HEK293 (cell line): ENCODE data around the gene RNF224.

Experiments
- KLF9 ChIP-seq: fragments of 450-650 bp; formaldehyde crosslinking; IDR thresholded peaks from 2 replicates; pipeline ENCODE4 v1.5.1; 2016; ENCODE audit warnings: missing biosample characterization, missing genetic modification characterization, low read depth
- PRDM10 ChIP-seq: fragments of 450-650 bp; formaldehyde crosslinking; IDR thresholded peaks from 2 replicates; pipeline ENCODE4 v1.5.1; 2016; ENCODE audit warnings: missing biosample characterization, missing genetic modification characterization
- REST ChIP-seq: fragments of 450-650 bp; formaldehyde crosslinking; IDR thresholded peaks from 2 replicates; pipeline ENCODE4 v1.5.1; 2016; ENCODE audit warnings: missing biosample characterization, missing genetic modification characterization
- TCF7L2 ChIP-seq: IDR thresholded peaks from 2 replicates; pipeline ENCODE4 v1.6.1; 2011; ENCODE audit warnings: low read depth, mild to moderate bottlenecking, inconsistent platforms, low read length, moderate library complexity, borderline replicate concordance
- ZNF23 ChIP-seq: fragments of 450-650 bp; formaldehyde crosslinking; IDR thresholded peaks from 2 replicates; pipeline ENCODE4 v1.5.1; 2016; ENCODE audit warnings: missing biosample characterization, missing genetic modification characterization, borderline replicate concordance
- ZNF350 ChIP-seq: fragments of 450-650 bp; formaldehyde crosslinking; IDR thresholded peaks from 2 replicates; pipeline ENCODE4 v1.5.0; 2017; ENCODE audit warnings: missing biosample characterization, mild to moderate bottlenecking, missing genetic modification characterization
- ZNF391 ChIP-seq: fragments of 450-650 bp; formaldehyde crosslinking; IDR thresholded peaks from 2 replicates; pipeline ENCODE4 v1.5.1; 2016; ENCODE audit warnings: low read depth, missing biosample characterization, missing genetic modification characterization, borderline replicate concordance
- ZNF549 ChIP-seq: fragments of 450-650 bp; IDR thresholded peaks from 2 replicates; pipeline ENCODE4 v1.5.1; 2018; ENCODE audit warnings: missing biosample characterization, missing genetic modification characterization, mild to moderate bottlenecking, inconsistent platforms, moderate library complexity
- ZNF571 ChIP-seq: fragments of 450-650 bp; formaldehyde crosslinking; IDR thresholded peaks from 2 replicates; pipeline ENCODE4 v1.5.0; 2017; ENCODE audit warnings: missing biosample characterization, missing genetic modification characterization
- TF ChIP-seq, protein P1 (sequence below): fragments of 450-650 bp; formaldehyde crosslinking; IDR thresholded peaks from 2 replicates; pipeline ENCODE4 v1.5.1; 2016; ENCODE audit warnings: missing biosample characterization, missing genetic modification characterization
- TF ChIP-seq, protein P2 (sequence below): fragments of 450-650 bp; formaldehyde crosslinking; IDR thresholded peaks from 2 replicates; pipeline ENCODE4 v1.5.1; 2016; ENCODE audit warnings: missing biosample characterization, missing genetic modification characterization, borderline replicate concordance

DNA sequence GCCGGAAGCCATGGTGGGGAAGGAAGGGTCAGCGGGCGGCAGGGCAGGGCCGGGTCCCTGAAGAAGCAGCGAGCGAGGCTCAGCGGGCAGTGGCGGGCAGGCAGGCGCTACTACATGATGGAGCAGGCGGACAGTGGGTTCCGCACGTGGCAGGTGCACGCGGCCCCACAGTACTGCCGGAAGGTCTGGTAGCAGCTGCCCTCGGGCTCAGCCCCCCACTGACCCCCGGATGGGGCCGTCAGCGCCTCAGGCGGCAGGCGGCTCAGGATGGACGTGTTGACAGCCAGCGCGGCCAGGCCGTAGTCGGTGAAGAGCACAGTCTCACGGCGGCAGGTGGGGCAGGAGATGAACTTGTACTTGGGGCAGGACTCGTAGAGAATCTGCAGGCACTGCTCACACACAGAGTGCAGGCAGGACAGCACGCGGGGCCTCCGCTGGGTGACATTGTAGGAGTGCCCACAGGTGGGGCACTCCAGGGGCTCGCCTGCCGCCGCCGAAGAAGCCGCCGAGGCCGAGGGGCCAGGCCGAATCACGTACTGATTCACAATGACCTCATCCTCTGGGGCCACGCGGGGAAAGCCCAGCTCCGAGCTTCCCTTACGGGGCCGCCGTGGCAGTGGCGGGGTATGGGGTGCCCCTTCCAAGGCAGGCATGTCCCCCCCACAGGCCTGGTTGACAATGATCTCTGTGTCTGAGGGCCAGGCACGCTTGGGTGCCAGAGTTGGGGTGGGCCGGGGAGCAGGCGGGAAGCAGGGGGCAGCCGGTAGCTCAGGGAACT is 6.8 kb upstream of the RNF224 start:
- TF ChIP-seq ZNF350 = no peak
- TF ChIP-seq, protein P1, sequence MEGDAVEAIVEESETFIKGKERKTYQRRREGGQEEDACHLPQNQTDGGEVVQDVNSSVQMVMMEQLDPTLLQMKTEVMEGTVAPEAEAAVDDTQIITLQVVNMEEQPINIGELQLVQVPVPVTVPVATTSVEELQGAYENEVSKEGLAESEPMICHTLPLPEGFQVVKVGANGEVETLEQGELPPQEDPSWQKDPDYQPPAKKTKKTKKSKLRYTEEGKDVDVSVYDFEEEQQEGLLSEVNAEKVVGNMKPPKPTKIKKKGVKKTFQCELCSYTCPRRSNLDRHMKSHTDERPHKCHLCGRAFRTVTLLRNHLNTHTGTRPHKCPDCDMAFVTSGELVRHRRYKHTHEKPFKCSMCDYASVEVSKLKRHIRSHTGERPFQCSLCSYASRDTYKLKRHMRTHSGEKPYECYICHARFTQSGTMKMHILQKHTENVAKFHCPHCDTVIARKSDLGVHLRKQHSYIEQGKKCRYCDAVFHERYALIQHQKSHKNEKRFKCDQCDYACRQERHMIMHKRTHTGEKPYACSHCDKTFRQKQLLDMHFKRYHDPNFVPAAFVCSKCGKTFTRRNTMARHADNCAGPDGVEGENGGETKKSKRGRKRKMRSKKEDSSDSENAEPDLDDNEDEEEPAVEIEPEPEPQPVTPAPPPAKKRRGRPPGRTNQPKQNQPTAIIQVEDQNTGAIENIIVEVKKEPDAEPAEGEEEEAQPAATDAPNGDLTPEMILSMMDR = no peak
- no peak for TF ChIP-seq ZNF549 (tag by site-specific recombination)
- TF ChIP-seq ZNF571 = no peak
- no peak for TF ChIP-seq TCF7L2
- TF ChIP-seq REST (tag by site-specific recombination) = no peak
- no peak for TF ChIP-seq ZNF23 (tag by site-specific recombination)
- no peak for TF ChIP-seq PRDM10
- TF ChIP-seq, protein P2, sequence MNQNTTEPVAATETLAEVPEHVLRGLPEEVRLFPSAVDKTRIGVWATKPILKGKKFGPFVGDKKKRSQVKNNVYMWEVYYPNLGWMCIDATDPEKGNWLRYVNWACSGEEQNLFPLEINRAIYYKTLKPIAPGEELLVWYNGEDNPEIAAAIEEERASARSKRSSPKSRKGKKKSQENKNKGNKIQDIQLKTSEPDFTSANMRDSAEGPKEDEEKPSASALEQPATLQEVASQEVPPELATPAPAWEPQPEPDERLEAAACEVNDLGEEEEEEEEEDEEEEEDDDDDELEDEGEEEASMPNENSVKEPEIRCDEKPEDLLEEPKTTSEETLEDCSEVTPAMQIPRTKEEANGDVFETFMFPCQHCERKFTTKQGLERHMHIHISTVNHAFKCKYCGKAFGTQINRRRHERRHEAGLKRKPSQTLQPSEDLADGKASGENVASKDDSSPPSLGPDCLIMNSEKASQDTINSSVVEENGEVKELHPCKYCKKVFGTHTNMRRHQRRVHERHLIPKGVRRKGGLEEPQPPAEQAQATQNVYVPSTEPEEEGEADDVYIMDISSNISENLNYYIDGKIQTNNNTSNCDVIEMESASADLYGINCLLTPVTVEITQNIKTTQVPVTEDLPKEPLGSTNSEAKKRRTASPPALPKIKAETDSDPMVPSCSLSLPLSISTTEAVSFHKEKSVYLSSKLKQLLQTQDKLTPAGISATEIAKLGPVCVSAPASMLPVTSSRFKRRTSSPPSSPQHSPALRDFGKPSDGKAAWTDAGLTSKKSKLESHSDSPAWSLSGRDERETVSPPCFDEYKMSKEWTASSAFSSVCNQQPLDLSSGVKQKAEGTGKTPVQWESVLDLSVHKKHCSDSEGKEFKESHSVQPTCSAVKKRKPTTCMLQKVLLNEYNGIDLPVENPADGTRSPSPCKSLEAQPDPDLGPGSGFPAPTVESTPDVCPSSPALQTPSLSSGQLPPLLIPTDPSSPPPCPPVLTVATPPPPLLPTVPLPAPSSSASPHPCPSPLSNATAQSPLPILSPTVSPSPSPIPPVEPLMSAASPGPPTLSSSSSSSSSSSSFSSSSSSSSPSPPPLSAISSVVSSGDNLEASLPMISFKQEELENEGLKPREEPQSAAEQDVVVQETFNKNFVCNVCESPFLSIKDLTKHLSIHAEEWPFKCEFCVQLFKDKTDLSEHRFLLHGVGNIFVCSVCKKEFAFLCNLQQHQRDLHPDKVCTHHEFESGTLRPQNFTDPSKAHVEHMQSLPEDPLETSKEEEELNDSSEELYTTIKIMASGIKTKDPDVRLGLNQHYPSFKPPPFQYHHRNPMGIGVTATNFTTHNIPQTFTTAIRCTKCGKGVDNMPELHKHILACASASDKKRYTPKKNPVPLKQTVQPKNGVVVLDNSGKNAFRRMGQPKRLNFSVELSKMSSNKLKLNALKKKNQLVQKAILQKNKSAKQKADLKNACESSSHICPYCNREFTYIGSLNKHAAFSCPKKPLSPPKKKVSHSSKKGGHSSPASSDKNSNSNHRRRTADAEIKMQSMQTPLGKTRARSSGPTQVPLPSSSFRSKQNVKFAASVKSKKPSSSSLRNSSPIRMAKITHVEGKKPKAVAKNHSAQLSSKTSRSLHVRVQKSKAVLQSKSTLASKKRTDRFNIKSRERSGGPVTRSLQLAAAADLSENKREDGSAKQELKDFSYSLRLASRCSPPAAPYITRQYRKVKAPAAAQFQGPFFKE (tag by site-specific recombination) = no peak
- TF ChIP-seq ZNF391 (tag by site-specific recombination) = no peak
- no peak for TF ChIP-seq KLF9 (tag by site-specific recombination)
